DND-41 (cell line): Measurements from ENCODE around the gene OGFOD2.
"Not testable (repeated sequence)": the region's sequence is repeated elsewhere in the genome, so short reads cannot be mapped to it uniquely, and the experiment has no call there.

Source experiments
- ATAC-seq: fragments of 200-7000 bp; cut with Tn5 transposase; 3 replicates; pipeline ENCODE4 v1.9.1; 2021; ENCODE audit warnings: low read depth; ENCODE audit not compliant: insufficient read depth
- DNase-seq: peaks from one replicate; pipeline ENCODE4 v3.0.0-alpha.2; 2020
- H2AFZ ChIP-seq: 2 replicates; pipeline ENCODE4 v1.6.0; 2012; ENCODE audit warnings: low read depth, low read length
- H3K27ac ChIP-seq: 2 replicates; pipeline ENCODE4 v1.5.1; 2012; ENCODE audit warnings: low read length, inconsistent platforms
- H3K27me3 ChIP-seq: fragments of 200-600 bp; sonication (generic); 2 replicates; pipeline ENCODE4 v1.6.0; 2012; ENCODE audit warnings: low read length, mild to moderate bottlenecking, inconsistent platforms; ENCODE audit not compliant: insufficient read depth, poor library complexity
- H3K36me3 ChIP-seq: 2 replicates; pipeline ENCODE4 v1.5.1; 2012; ENCODE audit warnings: low read length, inconsistent platforms; ENCODE audit not compliant: insufficient read depth
- H3K4me1 ChIP-seq: 2 replicates; pipeline ENCODE4 v1.5.1; 2012; ENCODE audit warnings: mild to moderate bottlenecking, low read length; ENCODE audit not compliant: insufficient read depth
- H3K4me2 ChIP-seq: 2 replicates; pipeline ENCODE4 v1.6.0; 2012; ENCODE audit warnings: mild to moderate bottlenecking, moderate library complexity, low read length, inconsistent platforms; ENCODE audit not compliant: insufficient read depth
- H3K4me3 ChIP-seq, 2 experiments: fragments of 200-600 bp in 1 of 2; shearing (Covaris generic) in 1 of 2; 2 replicates each; pipeline ENCODE4 v1.5.1; 2012 to 2016; ENCODE audit warnings: inconsistent platforms in 2 of 2, low read length in 2 of 2, mild to moderate bottlenecking in 2 of 2, low read depth in 1 of 2, moderate library complexity in 1 of 2
- H3K79me2 ChIP-seq: 2 replicates; pipeline ENCODE4 v1.6.0; 2012; ENCODE audit warnings: low read length, inconsistent platforms; ENCODE audit not compliant: insufficient read depth
- H3K9ac ChIP-seq: 2 replicates; pipeline ENCODE4 v1.6.0; 2012; ENCODE audit warnings: low read depth, mild to moderate bottlenecking, inconsistent platforms, low read length, moderate library complexity
- H3K9me3 ChIP-seq: 2 replicates; pipeline ENCODE4 v1.5.1; 2012; ENCODE audit warnings: low read length, moderate library complexity, mild to moderate bottlenecking, inconsistent platforms; ENCODE audit not compliant: insufficient read depth, severe bottlenecking
- H4K20me1 ChIP-seq: 2 replicates; pipeline ENCODE4 v1.6.0; 2012; ENCODE audit warnings: low read length; ENCODE audit not compliant: insufficient read depth
- CTCF ChIP-seq: IDR thresholded peaks from 2 replicates; pipeline ENCODE4 v1.5.1; 2012; ENCODE audit warnings: borderline replicate concordance, low read length, moderate library complexity, mild to moderate bottlenecking; ENCODE audit not compliant: poor library complexity, severe bottlenecking; ENCODE audit errors: extremely low read depth
- EZH2 ChIP-seq: IDR thresholded peaks from 3 replicates; pipeline ENCODE4 v1.6.1; 2012; ENCODE audit warnings: borderline replicate concordance, low read depth, mild to moderate bottlenecking, moderate library complexity, low read length, inconsistent platforms; ENCODE audit not compliant: severe bottlenecking

The OGFOD2 gene

GRCh38 chr12:123011701-123012100 lies 36.7 kb downstream of the OGFOD2 start:
- ATAC-seq (no peak), DNase-seq (no peak)
- Histone ChIP-seq H2AFZ (no peak overlapping the region), H3K27ac (no peak overlapping the region), H3K79me2 (no peaks in the 10 kb centered on the region), H3K4me3 (no peak overlapping the region), H3K36me3 (no peaks in the 10 kb centered on the region), H3K27me3 (no peaks in the 10 kb centered on the region), H3K4me2 (no peak overlapping the region), H3K9ac (no peak overlapping the region), H3K9me3 (no peaks in the 10 kb centered on the region), H3K4me1 (no peaks in the 10 kb centered on the region), H4K20me1 (no peaks in the 10 kb centered on the region)
- TF ChIP-seq EZH2 (no peak), CTCF (no peak)

GRCh38 chr12:123013185-123014095 lies 38.4 kb downstream of the OGFOD2 start:
- no peaks in the 10 kb centered on the region for H3K79me2 ChIP-seq
- H3K27me3 ChIP-seq: no peaks in the 10 kb centered on the region
- H3K4me1 ChIP-seq: no peaks in the 10 kb centered on the region
- H3K9me3 ChIP-seq: no peaks in the 10 kb centered on the region
- no peaks in the 10 kb centered on the region for H3K36me3 ChIP-seq
- no peak overlapping the region for H3K27ac ChIP-seq
- H2AFZ ChIP-seq: no peak overlapping the region
- no peak overlapping the region for H3K4me2 ChIP-seq
- ATAC-seq (no peak), DNase-seq (no peak)
- no peaks in the 10 kb centered on the region for H4K20me1 ChIP-seq
- no peak overlapping the region for H3K4me3 ChIP-seq
- TF ChIP-seq EZH2 (no peak), CTCF (no peak)
- H3K9ac ChIP-seq: no peak overlapping the region

GRCh38 chr12:123014473-123014872 lies 39.4 kb downstream of the OGFOD2 start:
- not testable (repeated sequence) for DNase-seq, H3K9ac ChIP-seq, H3K27ac ChIP-seq, H3K79me2 ChIP-seq, ATAC-seq, H3K36me3 ChIP-seq, H3K4me3 ChIP-seq, H2AFZ ChIP-seq, H3K4me1 ChIP-seq, H3K27me3 ChIP-seq, H3K9me3 ChIP-seq, H4K20me1 ChIP-seq, H3K4me2 ChIP-seq

- no peak overlapping the region for H3K4me2 ChIP-seq
- no peak overlapping the region for H3K27ac ChIP-seq
- H3K79me2 ChIP-seq: no peaks in the 10 kb centered on the region
- no peak overlapping the region for H3K9ac ChIP-seq
- no peaks in the 10 kb centered on the region for H3K27me3 ChIP-seq
- no peak overlapping the region for H2AFZ ChIP-seq
- H4K20me1 ChIP-seq: no peaks in the 10 kb centered on the region; the same call in 1 of the 2 replicates
- no peaks in the 10 kb centered on the region for H3K36me3 ChIP-seq
- no peak for DNase-seq
- H3K9me3 ChIP-seq: no peaks in the 10 kb centered on the region
- ATAC-seq: no peak
- no peak overlapping the region for H3K4me3 ChIP-seq
- TF ChIP-seq CTCF: no peak
- no peak for TF ChIP-seq EZH2
- H3K4me1 ChIP-seq: no peaks in the 10 kb centered on the region
These were observed 42.7 kb downstream of the OGFOD2 start for GRCh38 chr12:123017753-123018152.
